Effector CD4-positive, alpha-beta T cell (primary cell): ENCODE results near the gene PALLD.
"Not testable (repeated sequence)": the region's sequence is repeated elsewhere in the genome, so short reads cannot be mapped to it uniquely, and the experiment has no call there.

ENCODE experiments used
- DNase-seq: peaks from one replicate; pipeline ENCODE4 v3.0.0-alpha.2; 2020

Gene PALLD

GRCh38 chr4:168923526-168924194 lies 426.8 kb downstream of the PALLD start:
- peak; percentile 46 for DNase-seq

- no peak for DNase-seq
Measured at GRCh38 chr4:168924667-168925066, 427.8 kb downstream of the PALLD start.

- no peak for DNase-seq
Measured at GRCh38 chr4:168925789-168926490, 429.1 kb downstream of the PALLD start.

GRCh38 chr4:168928346-168928745 lies 431.5 kb downstream of the PALLD start:
- DNase-seq, result no peak

- no peak for DNase-seq
Measured at GRCh38 chr4:168928875-168929274, 432.0 kb downstream of the PALLD start.

GRCh38 chr4:168930413-168931196 lies 433.8 kb downstream of the PALLD start:
- no peak for DNase-seq

GRCh38 chr4:168931215-168931650 lies 434.4 kb downstream of the PALLD start:
- no peak for DNase-seq

GRCh38 chr4:168932138-168932537 lies 435.3 kb downstream of the PALLD start:
- no peak for DNase-seq

- no peak for DNase-seq
Measured at GRCh38 chr4:168933423-168933822, 436.6 kb downstream of the PALLD start.

- not testable (repeated sequence) for DNase-seq
Measured at GRCh38 chr4:168937473-168937872, 440.6 kb downstream of the PALLD start.

- no peak for DNase-seq
Measured at GRCh38 chr4:168942985-168943384, 446.1 kb downstream of the PALLD start.

GRCh38 chr4:168945291-168945690 lies 448.4 kb downstream of the PALLD start:
- no peak for DNase-seq

- not testable (repeated sequence) for DNase-seq
Measured at GRCh38 chr4:168952821-168953246, 456.0 kb downstream of the PALLD start.

GRCh38 chr4:168955674-168956073 lies 458.8 kb downstream of the PALLD start:
- no peak for DNase-seq

GRCh38 chr4:168960716-168961115 lies 463.9 kb downstream of the PALLD start:
- no peak for DNase-seq

- no peak for DNase-seq
Measured at GRCh38 chr4:168972596-168972995, 475.7 kb downstream of the PALLD start.
